ENCODE data around the gene ZNF618. TPM values are rescaled to one million over a fixed set of nuclear protein-coding genes. Genes with fewer than 3 reads are reported as not detected.

ZNF618 gene
- total and polyA plus RNA-seq, 2 experiments from 2014 or later, result 12.1 to 22.1 TPM

DNA sequence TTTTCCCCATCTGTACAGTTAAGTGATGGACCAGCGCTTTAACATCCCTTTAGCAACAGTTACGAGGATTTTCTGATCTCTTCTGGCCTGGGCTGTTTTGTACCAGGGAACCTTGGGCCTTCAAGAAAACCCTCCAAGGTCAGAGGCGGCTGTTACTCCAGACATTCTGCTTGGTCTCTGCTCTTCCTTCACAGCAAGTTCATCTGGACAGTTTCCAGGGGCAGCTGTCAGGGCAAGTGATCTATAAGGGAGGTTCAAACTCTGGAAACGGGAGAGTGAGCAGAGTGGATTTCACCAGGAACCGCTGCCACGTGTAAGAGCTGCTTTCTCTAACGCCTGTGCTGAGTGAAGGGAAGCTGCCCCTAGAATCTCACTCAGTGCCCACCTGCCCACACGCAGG lies 36.7 kb downstream of the ZNF618 start (continued):
- no peak for TF ChIP-seq EZH2phosphoT487 (IDR thresholded peaks at IDR 0.05; ENCODE audit: unreplicated experiment)
- TF ChIP-seq ETS1 (IDR thresholded peaks at IDR 0.05), result no peak
- TF ChIP-seq CREB1 (CRISPR knock-in tag; IDR thresholded peaks at IDR 0.05; ENCODE audit: low read depth), result no peak
- TF ChIP-seq ZNF462 (CRISPR knock-in tag; IDR thresholded peaks at IDR 0.05), result no peak
- TF ChIP-seq ZNF331 (CRISPR knock-in tag; IDR thresholded peaks at IDR 0.05; ENCODE audit: low read depth), result no peak

DNA sequence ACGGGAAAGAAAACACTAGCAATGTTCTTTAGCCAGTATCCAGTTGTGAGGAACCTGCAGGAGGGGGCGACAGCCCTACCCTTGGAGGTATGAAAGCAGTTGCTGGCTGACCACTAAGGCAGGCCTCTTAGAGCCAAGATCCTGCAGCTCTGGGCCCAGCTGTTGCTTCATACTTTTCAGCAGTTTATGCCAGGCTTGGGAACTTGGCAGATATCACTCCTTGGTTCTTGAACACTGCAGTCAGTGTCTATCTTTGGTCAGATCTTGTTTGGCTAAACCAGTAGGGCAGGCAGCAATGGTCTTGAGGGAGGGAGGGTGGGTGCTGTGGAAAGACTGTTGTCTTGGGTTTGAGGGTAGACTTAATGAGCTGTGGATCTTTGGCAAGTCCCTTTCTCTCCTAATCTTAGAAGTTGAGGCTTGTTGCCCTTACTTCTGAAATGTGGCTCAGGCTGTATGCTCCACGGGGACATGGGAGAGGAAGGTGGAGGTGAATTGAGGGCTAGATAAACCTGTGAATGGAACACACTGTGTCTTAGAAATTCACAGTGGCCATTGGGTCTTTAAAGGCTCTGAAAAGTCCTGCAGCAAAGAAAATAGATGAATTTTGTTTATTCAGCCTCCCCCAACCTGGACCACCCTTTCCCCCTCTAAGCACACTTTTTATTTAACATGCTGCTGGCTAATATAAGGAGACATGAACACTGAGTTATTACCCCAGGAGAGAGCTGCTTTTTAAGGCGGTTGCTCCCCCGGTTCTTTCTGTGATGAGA lies 37.5 kb downstream of the ZNF618 start:
- H4K20me1 ChIP-seq (replicated peaks; ENCODE audit: insufficient read depth), result peaks cover 18% of the 10 kb centered on the region; the same call in 1 of the 2 replicates
- Mint-ChIP-seq H3K27ac (no peak overlapping the region), H3K27me3 (ENCODE audit: insufficient read depth, low read depth, poor library complexity) (peaks cover 2% of the 10 kb centered on the region), H3K36me3 (ENCODE audit: low read depth) (no peaks in the 10 kb centered on the region), H3K9me3 (no peaks in the 10 kb centered on the region; the same call in 2 of the 3 replicates), H3K4me1 (peaks cover 23% of the 10 kb centered on the region), H3K4me3 (no peak overlapping the region)
- H3F3A ChIP-seq (replicated peaks; ENCODE audit: low read depth), result no peaks in the 10 kb centered on the region
- H3K27me3 ChIP-seq (ENCODE audit: insufficient read depth), result no peaks in the 10 kb centered on the region
- no peak for ATAC-seq
- H3K4me2 ChIP-seq, result no peak overlapping the region
- no peak for DNase-seq (ENCODE audit: low spot score)
- peaks cover 9% of the 10 kb centered on the region; the same call in 1 of the 2 replicates for H3K4me1 ChIP-seq (ENCODE audit: insufficient read depth)
- H3K9me2 ChIP-seq (ENCODE audit: insufficient read depth), result no peaks in the 10 kb centered on the region
- peaks cover 56% of the 10 kb centered on the region for H3K79me2 ChIP-seq (replicated peaks; ENCODE audit: insufficient read depth)
- no peak overlapping the region for H3K4me3 ChIP-seq
- no peak overlapping the region for H3K27ac ChIP-seq (ENCODE audit: low read depth)
- no peaks in the 10 kb centered on the region for H3K36me3 ChIP-seq (ENCODE audit: insufficient read depth)
- H2AFZ ChIP-seq, result no peak overlapping the region
- no peak for TF ChIP-seq CREB1 (CRISPR knock-in tag; IDR thresholded peaks at IDR 0.05; ENCODE audit: low read depth)
